Left lung (tissue), 10 donors: Measurements from ENCODE around the gene SSR3. TPM values are rescaled to one million over a fixed set of nuclear protein-coding genes. Genes with fewer than 3 reads are reported as not detected.

Experiments used
- ATAC-seq: fragments of 200-7000 bp; cut with Tn5 transposase; one replicate; pipeline ENCODE4 v1.9.1; 2020; ENCODE audit warnings: moderate library complexity
- DNase-seq, 4 donors: peaks; one replicate each; pipeline ENCODE4 v3.0.0-alpha.2; 2013 to 2020
- H3K27ac ChIP-seq, 2 donors: fragments of 200-600 bp; sonication (generic) in 1 of 2; one replicate each; pipeline versions ENCODE4 v1.5.0 to v1.8.0; 2020 to 2021
- H3K27me3 ChIP-seq, 2 donors: fragments of 200-600 bp; sonication (generic) in 1 of 2; one replicate each; pipeline versions ENCODE4 v1.5.0 to v1.8.0; 2020 to 2021
- H3K36me3 ChIP-seq, 2 donors: fragments of 200-600 bp; sonication (generic) in 1 of 2; one replicate each; pipeline versions ENCODE4 v1.5.0 to v1.8.0; 2020 to 2021
- H3K4me1 ChIP-seq, 2 donors: fragments of 200-600 bp; one replicate each; pipeline ENCODE4 v1.8.0; 2021
- H3K4me3 ChIP-seq, 2 donors: fragments of 200-600 bp; sonication (generic) in 1 of 2; one replicate each; pipeline versions ENCODE4 v1.5.0 to v1.8.0; 2020 to 2021; ENCODE audit warnings: mild to moderate bottlenecking in 1 of 2
- H3K9me3 ChIP-seq, 2 donors: fragments of 200-600 bp; sonication (generic) in 1 of 2; one replicate each; pipeline versions ENCODE4 v1.5.0 to v1.8.0; 2020 to 2021
- CTCF ChIP-seq, 2 donors: fragments of 200-600 bp; sonication (generic) in 1 of 2; IDR thresholded peaks; one replicate each; pipeline versions ENCODE4 v1.5.0 to v1.8.0; 2021; ENCODE audit warnings: antibody characterized with exemption in 2 of 2
- intact Hi-C, 2 donors: fragments of 100-400 bp; cut with DNase I; formaldehyde crosslinking; loops; one replicate each; pipeline versions ENCODE4 v1.11.2 to v1.14.2; 2022
- polyA plus RNA-seq, 6 donors: library from polyadenylated mRNA; unstranded; fragments of 120-200 nt; gene quantifications; one replicate each; pipeline ENCODE4 v1.2.1, GENCODE V29; 2013; ENCODE audit not compliant: insufficient read length in 6 of 6
- total RNA-seq, 2 donors: library from RNA; stranded (reverse); fragmentation: NEBNext Ultra II Directional; extraction: Animal tissue kit (Norgen Biotek cat#: 25700); gene quantifications; one replicate each; pipeline ENCODE4 v1.2.1, GENCODE V29; 2021
- donor health status: DM: no; HTN: yes; CAD: no.
- donor health status: DM: no; HTN: no; CAD: no.

Gene SSR3
- total and polyA plus RNA-seq, 8 donors, result 94.3 to 336 (median 125) TPM

- H3K27ac ChIP-seq, result no peak overlapping the region
- no peaks in the 10 kb centered on the region for H3K27me3 ChIP-seq
- no peak for TF ChIP-seq CTCF (IDR thresholded peaks at IDR 0.05)
- H3K4me3 ChIP-seq, result no peak overlapping the region
- intact Hi-C loops, result no loop called here
- H3K36me3 ChIP-seq, result no peaks in the 10 kb centered on the region
- DNase-seq, result no peak
- no peaks in the 10 kb centered on the region for H3K4me1 ChIP-seq
- no peak for ATAC-seq
- H3K9me3 ChIP-seq, result no peaks in the 10 kb centered on the region
These were observed 63.7 kb downstream of the SSR3 start for GRCh38 chr3:156491192-156491591.

Other genes with a start within 250 kb of the SSR3 start
- gene TIPARP, start 119.5 kb upstream of the SSR3 start, total RNA-seq, result 10 to 100 TPM; 47.7 to 49.5 TPM
- 10 to 100 TPM; 21.0 to 36.4 (median 26.5) TPM for gene TIPARP, start 119.5 kb upstream of the SSR3 start, polyA plus RNA-seq